Measurements from ENCODE around the gene CYP8B1. TPM values are rescaled to one million over a fixed set of nuclear protein-coding genes. Genes with fewer than 3 reads are reported as not detected.

The CYP8B1 gene
- total RNA-seq, 2 donors from 2014 or later, result not detected

DNA sequence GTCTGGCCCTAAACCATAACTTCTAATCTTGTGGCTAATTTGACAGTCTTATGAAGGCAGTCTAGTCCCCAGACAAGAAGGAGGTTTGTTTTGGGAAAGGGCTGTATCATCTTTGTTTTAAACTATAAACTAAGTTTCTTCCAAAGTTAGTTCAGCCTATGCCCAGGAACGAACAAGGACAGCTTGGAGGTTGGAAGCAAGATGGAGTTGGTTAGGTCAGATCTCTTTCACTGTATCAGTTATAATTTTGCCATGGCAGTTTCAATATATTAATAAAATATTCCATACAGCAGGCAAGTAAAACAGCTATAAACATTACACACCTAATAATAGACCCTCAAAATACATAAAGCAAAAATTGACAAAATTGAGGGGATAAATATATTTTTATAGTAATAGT lies 17.1 kb upstream of the CYP8B1 start:
- H3K36me3 ChIP-seq, result no peaks in the 10 kb centered on the region
- no peak for ATAC-seq (ENCODE audit: insufficient number of reproducible peaks, low FRiP score, low read depth)
- no peaks in the 10 kb centered on the region for H3K4me1 ChIP-seq (ENCODE audit: control insufficient read depth in 1 of 2, low read depth in 2 of 2)
- H3K27ac ChIP-seq, result no peak overlapping the region
- H3K9me3 ChIP-seq, result no peaks in the 10 kb centered on the region
- H3K4me3 ChIP-seq, result no peak overlapping the region
- no peak for DNase-seq (ENCODE audit: low spot score)
- H3K27me3 ChIP-seq (replicated peaks; ENCODE audit: insufficient read depth), result no peaks in the 10 kb centered on the region
- no peak for TF ChIP-seq CTCF (IDR thresholded peaks at IDR 0.05)

DNA sequence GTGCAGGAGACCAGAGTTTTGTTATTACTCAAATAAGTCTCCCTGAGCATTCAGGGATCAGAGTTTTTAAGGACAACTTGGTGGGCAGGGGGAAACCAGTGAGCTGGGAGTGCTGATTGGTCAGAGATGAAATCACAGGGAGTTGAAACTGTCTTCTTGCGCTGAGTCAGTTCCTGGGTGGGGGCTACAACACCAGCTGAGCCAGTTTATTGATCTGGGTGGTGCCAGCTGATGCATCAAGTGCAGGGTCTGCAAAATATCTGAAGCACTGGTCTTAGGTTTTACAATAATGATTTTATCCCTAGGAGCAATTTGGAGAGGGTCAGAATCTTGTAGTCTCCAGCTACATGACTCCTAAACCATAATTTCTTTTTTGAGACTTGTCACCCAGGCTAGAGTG lies 16.5 kb upstream of the CYP8B1 start:
- no peak for TF ChIP-seq CTCF (IDR thresholded peaks at IDR 0.05)
- Histone ChIP-seq H3K27ac (no peak overlapping the region), H3K36me3 (no peaks in the 10 kb centered on the region), H3K4me3 (no peak overlapping the region), H3K4me1 (ENCODE audit: control insufficient read depth in 1 of 2, low read depth in 2 of 2) (no peaks in the 10 kb centered on the region), H3K9me3 (no peaks in the 10 kb centered on the region), H3K27me3 (replicated peaks; ENCODE audit: insufficient read depth) (no peaks in the 10 kb centered on the region)
- DNase-seq (ENCODE audit: low spot score) (no peak), ATAC-seq (ENCODE audit: insufficient number of reproducible peaks, low FRiP score, low read depth) (no peak)

DNA sequence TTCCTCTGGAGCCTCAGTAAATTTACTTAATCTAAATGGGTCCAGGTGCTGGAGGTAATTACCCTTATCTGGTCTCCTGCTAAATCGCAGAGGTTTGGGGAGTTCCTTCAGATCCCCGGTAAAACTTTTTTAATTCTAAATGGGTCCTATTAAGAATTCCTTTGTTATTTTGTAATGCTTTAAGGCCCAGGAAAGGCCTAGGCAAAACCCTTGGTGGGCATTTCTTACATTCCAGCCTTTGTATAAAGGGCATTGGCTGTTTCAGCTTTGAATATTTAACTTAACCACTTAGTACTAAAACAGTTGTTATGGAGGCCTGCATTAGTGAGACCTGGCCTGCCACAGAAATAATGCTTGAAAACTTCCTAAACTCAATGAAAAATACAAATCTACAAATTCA lies 15.4 kb upstream of the CYP8B1 start:
- no peak for TF ChIP-seq CTCF (IDR thresholded peaks at IDR 0.05)
- no peaks in the 10 kb centered on the region for H3K9me3 ChIP-seq
- ATAC-seq (ENCODE audit: insufficient number of reproducible peaks, low FRiP score, low read depth) (no peak), DNase-seq (ENCODE audit: low spot score) (no peak)
- no peaks in the 10 kb centered on the region for H3K27me3 ChIP-seq (replicated peaks; ENCODE audit: insufficient read depth)
- no peaks in the 10 kb centered on the region for H3K36me3 ChIP-seq
- no peak overlapping the region for H3K4me3 ChIP-seq
- no peak overlapping the region for H3K27ac ChIP-seq
- no peaks in the 10 kb centered on the region for H3K4me1 ChIP-seq (ENCODE audit: control insufficient read depth in 1 of 2, low read depth in 2 of 2)

GRCh38 chr3:42887084-42887483 lies 11.4 kb upstream of the CYP8B1 start:
- Histone ChIP-seq H3K27me3 (replicated peaks; ENCODE audit: insufficient read depth) (no peaks in the 10 kb centered on the region), H3K9me3 (no peaks in the 10 kb centered on the region), H3K27ac (no peak overlapping the region), H3K4me3 (no peak overlapping the region), H3K36me3 (no peaks in the 10 kb centered on the region), H3K4me1 (ENCODE audit: control insufficient read depth in 1 of 2, low read depth in 2 of 2) (no peaks in the 10 kb centered on the region)
- ATAC-seq (ENCODE audit: insufficient number of reproducible peaks, low FRiP score, low read depth) (no peak), DNase-seq (ENCODE audit: low spot score) (no peak)
- no peak for TF ChIP-seq CTCF (IDR thresholded peaks at IDR 0.05)

DNA sequence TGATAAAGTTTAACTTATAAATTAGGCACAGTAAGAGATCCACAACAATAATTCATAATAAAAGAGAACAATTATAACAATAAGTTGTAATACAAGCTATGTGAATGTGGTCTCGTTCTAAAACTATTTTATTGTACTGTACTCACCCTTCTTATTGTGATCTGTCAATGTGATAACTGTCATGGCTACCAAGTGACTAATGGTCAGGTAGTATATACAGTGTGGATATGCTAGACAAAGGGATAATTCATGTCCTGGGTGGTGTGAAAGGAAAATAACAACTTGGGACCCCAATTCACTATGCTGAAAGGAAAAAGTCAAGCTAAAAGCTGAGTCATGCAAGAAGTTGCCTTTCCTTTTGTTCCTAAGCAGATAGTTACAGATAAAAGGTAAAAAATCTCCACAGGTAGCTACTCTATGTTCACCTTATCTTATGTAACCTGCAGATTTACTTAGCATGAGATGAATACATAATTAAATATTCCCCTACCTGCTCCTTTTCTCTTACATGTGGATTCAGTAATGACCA lies 10.7 kb upstream of the CYP8B1 start:
- H3K27ac ChIP-seq, result no peak overlapping the region
- no peaks in the 10 kb centered on the region for H3K9me3 ChIP-seq
- no peak overlapping the region for H3K4me3 ChIP-seq
- ATAC-seq (ENCODE audit: insufficient number of reproducible peaks, low FRiP score, low read depth) (no peak), DNase-seq (ENCODE audit: low spot score) (no peak)
- TF ChIP-seq CTCF (IDR thresholded peaks at IDR 0.05), result no peak
- H3K4me1 ChIP-seq (ENCODE audit: control insufficient read depth in 1 of 2, low read depth in 2 of 2), result peaks cover 0 to under 1% of the 10 kb centered on the region in 2 donors
- H3K27me3 ChIP-seq (replicated peaks; ENCODE audit: insufficient read depth), result no peaks in the 10 kb centered on the region
- H3K36me3 ChIP-seq, result no peaks in the 10 kb centered on the region
